Hematopoietic multipotent progenitor cell treated with erythropoietin and hydrocortisone succinate and interleukin-3 and kit ligand, for 6 days (in vitro differentiated cells): ENCODE data around the gene PRDM16.
A peak's percentile ranks its signal among the peaks of the same experiment; 100 is the strongest.

ENCODE experiments used
- DNase-seq: peaks from one replicate; pipeline ENCODE4 v3.0.0-alpha.2; 2015

Gene PRDM16

GRCh38 chr1:3056641-3057040, 12.4 kb upstream of the PRDM16 start:
- no peak for DNase-seq

- no peak for DNase-seq
Measured at GRCh38 chr1:3058263-3059030, 10.6 kb upstream of the PRDM16 start.

- no peak for DNase-seq
Measured at GRCh38 chr1:3060127-3060526, 8.9 kb upstream of the PRDM16 start.

GRCh38 chr1:3060601-3061551, 8.1 kb upstream of the PRDM16 start:
- DNase-seq, result no peak

GRCh38 chr1:3061566-3061965, 7.4 kb upstream of the PRDM16 start:
- no peak for DNase-seq

- DNase-seq, result no peak
Measured at GRCh38 chr1:3061981-3062615, 6.9 kb upstream of the PRDM16 start.

- DNase-seq, result no peak
Measured at GRCh38 chr1:3062616-3063378, 6.2 kb upstream of the PRDM16 start.

GRCh38 chr1:3063379-3064295, 5.4 kb upstream of the PRDM16 start:
- DNase-seq, result no peak

- no peak for DNase-seq
Measured at GRCh38 chr1:3064296-3064850, 4.6 kb upstream of the PRDM16 start.

- DNase-seq, result no peak
Measured at GRCh38 chr1:3064901-3065300, 4.1 kb upstream of the PRDM16 start.

- DNase-seq, result no peak
Measured at GRCh38 chr1:3065396-3065795, 3.6 kb upstream of the PRDM16 start.

- DNase-seq, result no peak
Measured at GRCh38 chr1:3065797-3066196, 3.2 kb upstream of the PRDM16 start.

GRCh38 chr1:3066250-3066711, 2.7 kb upstream of the PRDM16 start:
- DNase-seq, result no peak

- no peak for DNase-seq
Measured at GRCh38 chr1:3066826-3067225, 2.2 kb upstream of the PRDM16 start.

- DNase-seq, result no peak
Measured at GRCh38 chr1:3067301-3067670, 1.7 kb upstream of the PRDM16 start.

- DNase-seq, result no peak
Measured at GRCh38 chr1:3067671-3068563, 1.1 kb upstream of the PRDM16 start.

- DNase-seq, result peak; percentile 51
Measured at GRCh38 chr1:3069491-3070308, 697 bp downstream of the PRDM16 start.

- DNase-seq, result no peak
Measured at GRCh38 chr1:3070309-3070643, 1.3 kb downstream of the PRDM16 start.
